OCI-LY3 (cell line): ENCODE results near the gene ARID1B.

ENCODE experiments used
- H2AFZ ChIP-seq: fragments of 200-600, 300-600 bp; shearing (Covaris generic); 2 replicates; pipeline ENCODE4 v1.6.0; 2014; ENCODE audit warnings: antibody characterized with exemption, low read depth, low read length
- H3K27ac ChIP-seq: fragments of 200-600, 300-600 bp; sonication (generic); 2 replicates; pipeline ENCODE4 v1.5.1; 2014; ENCODE audit warnings: mild to moderate bottlenecking, low read length, moderate library complexity, mixed read lengths
- H3K27me3 ChIP-seq: fragments of 200-600, 300-600 bp; sonication (generic); 2 replicates; pipeline ENCODE4 v1.6.1; 2014; ENCODE audit warnings: low read depth, low read length, mixed read lengths
- H3K36me3 ChIP-seq: fragments of 200-600, 300-600 bp; sonication (generic); replicated peaks from 2 replicates; pipeline ENCODE3; 2014; ENCODE audit warnings: low read depth, low read length, mixed read lengths
- H3K4me1 ChIP-seq: fragments of 300-600, 200-600 bp; sonication (generic); 2 replicates; pipeline ENCODE4 v1.6.1; 2014; ENCODE audit warnings: low read length, mixed read lengths
- H3K4me2 ChIP-seq: fragments of 200-600, 300-600 bp; sonication (generic); 2 replicates; pipeline ENCODE4 v1.6.1; 2014; ENCODE audit warnings: low read length, mixed read lengths
- H3K4me3 ChIP-seq: fragments of 300-600, 200-600 bp; sonication (generic); 2 replicates; pipeline ENCODE4 v1.5.1; 2014; ENCODE audit warnings: antibody characterized with exemption, mild to moderate bottlenecking, low read length, moderate library complexity
- H3K79me2 ChIP-seq: fragments of 300-600, 200-600 bp; shearing (Covaris generic); 2 replicates; pipeline ENCODE4 v1.6.1; 2014; ENCODE audit warnings: mild to moderate bottlenecking, low read length, mixed read lengths
- H3K9ac ChIP-seq: fragments of 300-600, 200-600 bp; shearing (Covaris generic); 2 replicates; pipeline ENCODE4 v1.6.0; 2014; ENCODE audit warnings: mild to moderate bottlenecking, low read length, moderate library complexity
- H3K9me3 ChIP-seq: fragments of 200-600, 300-600 bp; shearing (Covaris generic); 2 replicates; pipeline ENCODE4 v1.6.1; 2014; ENCODE audit warnings: low read length, mixed read lengths; ENCODE audit not compliant: insufficient read depth
- H4K20me1 ChIP-seq: fragments of 200-600, 300-600 bp; sonication (generic); 2 replicates; pipeline ENCODE4 v1.6.1; 2016; ENCODE audit warnings: low read length, mixed read lengths; ENCODE audit not compliant: insufficient read depth
- CTCF ChIP-seq: fragments of 200-600, 300-600 bp; sonication (generic); IDR thresholded peaks from 2 replicates; pipeline ENCODE4 v1.5.1; 2014; ENCODE audit warnings: antibody characterized with exemption, low read length, low read depth
- EZH2phosphoT487 ChIP-seq: fragments of 200-600 bp; shearing (Covaris generic); IDR thresholded peaks from 2 replicates; pipeline ENCODE4 v1.6.1; 2018; ENCODE audit warnings: antibody characterized with exemption, mixed run types, low read depth

The ARID1B gene

GRCh38 chr6:156912431-156912830, 135.3 kb downstream of the ARID1B start:
- TF ChIP-seq EZH2phosphoT487 (no peak), CTCF (no peak)
- Histone ChIP-seq H3K79me2 (no peaks in the 10 kb centered on the region), H3K4me2 (no peak overlapping the region), H3K27me3 (no peaks in the 10 kb centered on the region), H4K20me1 (no peaks in the 10 kb centered on the region; the same call in 1 of the 2 replicates), H3K27ac (no peak overlapping the region), H3K36me3 (no peaks in the 10 kb centered on the region), H2AFZ (no peak overlapping the region), H3K4me1 (peaks cover 8% of the 10 kb centered on the region), H3K9ac (no peak overlapping the region), H3K4me3 (no peak overlapping the region), H3K9me3 (no peaks in the 10 kb centered on the region)

- H3K27me3 ChIP-seq, result no peaks in the 10 kb centered on the region
- peaks cover 18% of the 10 kb centered on the region for H3K4me1 ChIP-seq
- H3K27ac ChIP-seq, result no peak overlapping the region
- H3K9me3 ChIP-seq, result no peaks in the 10 kb centered on the region
- TF ChIP-seq EZH2phosphoT487, result no peak
- TF ChIP-seq CTCF, result no peak
- no peak overlapping the region for H3K4me2 ChIP-seq
- H3K79me2 ChIP-seq, result no peaks in the 10 kb centered on the region
- H2AFZ ChIP-seq, result no peak overlapping the region
- H3K36me3 ChIP-seq, result no peaks in the 10 kb centered on the region
- no peak overlapping the region for H3K9ac ChIP-seq
- H4K20me1 ChIP-seq, result peaks cover 11% of the 10 kb centered on the region
- no peak overlapping the region for H3K4me3 ChIP-seq
Measured at GRCh38 chr6:156914181-156914580, 137.0 kb downstream of the ARID1B start.

- H3K36me3 ChIP-seq, result no peaks in the 10 kb centered on the region
- no peak overlapping the region for H3K4me2 ChIP-seq
- peaks cover 20% of the 10 kb centered on the region for H4K20me1 ChIP-seq
- peaks cover 9% of the 10 kb centered on the region for H3K79me2 ChIP-seq
- H3K27me3 ChIP-seq, result no peaks in the 10 kb centered on the region
- H3K9me3 ChIP-seq, result no peaks in the 10 kb centered on the region
- H3K4me1 ChIP-seq, result peaks cover 18% of the 10 kb centered on the region
- no peak overlapping the region for H3K9ac ChIP-seq
- H3K27ac ChIP-seq, result no peak overlapping the region
- TF ChIP-seq CTCF, result no peak
- no peak for TF ChIP-seq EZH2phosphoT487
- no peak overlapping the region for H3K4me3 ChIP-seq
- no peak overlapping the region for H2AFZ ChIP-seq
Measured at GRCh38 chr6:156916130-156916801, 139.1 kb downstream of the ARID1B start.

GRCh38 chr6:156917213-156917612, 140.0 kb downstream of the ARID1B start:
- H3K4me2 ChIP-seq, result no peak overlapping the region

More at GRCh38 chr6:156917213-156917612, 140.0 kb downstream of the ARID1B start:
- Histone ChIP-seq H3K9me3 (no peaks in the 10 kb centered on the region), H3K79me2 (peaks cover 9% of the 10 kb centered on the region), H3K4me1 (peaks cover 18% of the 10 kb centered on the region), H4K20me1 (peaks cover 20% of the 10 kb centered on the region), H3K9ac (no peak overlapping the region), H3K36me3 (no peaks in the 10 kb centered on the region), H3K27ac (no peak overlapping the region), H2AFZ (no peak overlapping the region), H3K4me3 (no peak overlapping the region), H3K27me3 (no peaks in the 10 kb centered on the region)
- TF ChIP-seq EZH2phosphoT487 (no peak), CTCF (no peak)
